Fibroblast of villous mesenchyme (primary cell): ENCODE data around the gene CCT5. TPM values are rescaled to one million over a fixed set of nuclear protein-coding genes. Genes with fewer than 3 reads are reported as not detected.
"Not testable (repeated sequence)": the region's sequence is repeated elsewhere in the genome, so short reads cannot be mapped to it uniquely, and the experiment has no call there.

Source experiments
- DNase-seq: peaks from one replicate; pipeline ENCODE4 v3.0.0-alpha.2; 2010; ENCODE audit warnings: low read depth
- H3K4me3 ChIP-seq: 2 replicates; pipeline ENCODE4 v1.5.1; 2011; ENCODE audit warnings: low read depth, mild to moderate bottlenecking, low read length
- CTCF ChIP-seq: IDR thresholded peaks from 2 replicates; pipeline ENCODE4 v1.5.1; 2012; ENCODE audit warnings: low read depth, mild to moderate bottlenecking, low read length; ENCODE audit not compliant: insufficient read depth
- total RNA-seq: library from RNA; depleted of rRNA; stranded (reverse); fragments of >200 nt; gene quantifications from 2 replicates; pipeline ENCODE4 v1.2.3, GENCODE V29; 2012

The CCT5 gene
- total RNA-seq, 1 donor: 425 TPM

- DNase-seq: no peak
- no peak overlapping the region for H3K4me3 ChIP-seq
- TF ChIP-seq CTCF: no peak
Measured at GRCh38 chr5:10265245-10266109, 15.4 kb downstream of the CCT5 start.

GRCh38 chr5:10266137-10266536, 16.1 kb downstream of the CCT5 start:
- TF ChIP-seq CTCF: no peak
- no peak for DNase-seq
- no peak overlapping the region for H3K4me3 ChIP-seq

- TF ChIP-seq CTCF: no peak
- DNase-seq: no peak
- no peak overlapping the region for H3K4me3 ChIP-seq
Measured at GRCh38 chr5:10266839-10267238, 16.8 kb downstream of the CCT5 start.

GRCh38 chr5:10268100-10268499, 18.0 kb downstream of the CCT5 start:
- no peak overlapping the region for H3K4me3 ChIP-seq
- TF ChIP-seq CTCF: no peak
- DNase-seq: no peak

- no peak for TF ChIP-seq CTCF
- no peak overlapping the region for H3K4me3 ChIP-seq
- DNase-seq: no peak
Measured at GRCh38 chr5:10272053-10272874, 22.2 kb downstream of the CCT5 start.

- not testable (repeated sequence) for DNase-seq, H3K4me3 ChIP-seq
Measured at GRCh38 chr5:10272875-10273209, 22.8 kb downstream of the CCT5 start.

- TF ChIP-seq CTCF: no peak
- DNase-seq: no peak
- no peak overlapping the region for H3K4me3 ChIP-seq
Measured at GRCh38 chr5:10275460-10275859, 25.4 kb downstream of the CCT5 start.
